DMS53 treated with DMSO at 0.1 percent for 48 hours (cell line): Measurements from ENCODE around the gene KMT2E.
"Not testable (repeated sequence)": the region's sequence is repeated elsewhere in the genome, so short reads cannot be mapped to it uniquely, and the experiment has no call there.

Experiments
- DNase-seq: peaks from one replicate; lab custom pipeline; 2025; ENCODE audit not compliant: unreplicated experiment; lab: John Stamatoyannopoulos, UW

Gene KMT2E

GRCh38 chr7:105026750-105027149 is 12.7 kb downstream of the KMT2E start:
- DNase-seq = no peak

GRCh38 chr7:105027176-105027853 is 13.3 kb downstream of the KMT2E start:
- DNase-seq = peak; percentile 32

DNA sequence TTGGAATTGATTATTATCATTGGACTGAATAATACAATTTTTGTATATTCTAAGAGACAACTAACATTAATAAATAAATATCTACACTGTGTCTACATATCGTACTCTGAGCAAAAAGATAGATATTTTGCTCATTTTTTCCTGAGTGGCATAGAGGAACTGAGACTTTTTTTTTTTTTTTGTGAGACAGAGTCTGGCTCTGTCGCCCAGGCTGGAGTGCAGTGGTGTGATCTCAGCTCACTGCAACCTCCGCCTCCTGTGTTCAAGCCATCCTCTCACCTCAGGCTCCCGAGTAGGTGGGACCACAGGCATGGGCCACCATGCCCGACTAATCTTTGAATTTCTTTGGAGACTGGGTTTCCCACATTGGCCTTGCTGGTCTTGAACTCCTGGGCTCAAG is 14.0 kb downstream of the KMT2E start:
- no peak for DNase-seq

DNA sequence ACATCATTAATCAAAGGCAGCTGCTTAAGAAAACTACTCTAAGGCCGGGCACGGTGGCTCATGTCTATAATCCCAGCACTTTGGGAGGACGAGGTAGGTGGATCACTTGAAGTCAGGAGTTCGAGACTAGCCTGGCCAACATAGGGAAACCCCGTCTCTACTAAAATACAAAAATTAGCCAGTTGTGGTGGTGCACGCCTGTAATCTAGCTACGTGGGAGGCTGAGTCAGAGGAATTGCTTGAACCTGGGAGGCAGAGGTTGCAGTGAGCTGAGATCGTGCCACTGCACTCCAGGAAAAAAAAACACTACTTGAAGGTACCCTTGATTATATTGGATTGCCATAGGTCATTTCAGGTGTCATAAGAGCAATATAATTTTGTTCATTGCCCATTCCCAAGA is 14.9 kb downstream of the KMT2E start:
- DNase-seq = not testable (repeated sequence)

DNA sequence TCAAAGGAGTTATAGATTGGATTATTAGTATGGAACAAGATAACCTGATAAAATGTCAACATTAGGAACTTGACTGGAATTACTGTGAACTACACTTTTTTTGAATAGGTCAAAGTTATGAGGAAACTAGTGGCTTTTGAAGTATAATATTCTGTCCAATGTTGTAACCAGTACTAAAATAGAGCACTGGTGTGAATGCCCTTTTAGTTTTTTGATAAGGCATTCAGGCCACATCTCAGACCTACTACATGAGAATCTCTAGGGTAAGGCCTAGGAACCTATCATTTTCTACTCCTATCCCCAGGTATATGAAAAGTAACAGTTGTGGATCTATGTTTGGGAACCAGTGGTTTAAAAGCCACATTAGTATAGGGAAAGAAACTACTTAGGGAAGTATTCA is 16.4 kb downstream of the KMT2E start:
- no peak for DNase-seq

DNA sequence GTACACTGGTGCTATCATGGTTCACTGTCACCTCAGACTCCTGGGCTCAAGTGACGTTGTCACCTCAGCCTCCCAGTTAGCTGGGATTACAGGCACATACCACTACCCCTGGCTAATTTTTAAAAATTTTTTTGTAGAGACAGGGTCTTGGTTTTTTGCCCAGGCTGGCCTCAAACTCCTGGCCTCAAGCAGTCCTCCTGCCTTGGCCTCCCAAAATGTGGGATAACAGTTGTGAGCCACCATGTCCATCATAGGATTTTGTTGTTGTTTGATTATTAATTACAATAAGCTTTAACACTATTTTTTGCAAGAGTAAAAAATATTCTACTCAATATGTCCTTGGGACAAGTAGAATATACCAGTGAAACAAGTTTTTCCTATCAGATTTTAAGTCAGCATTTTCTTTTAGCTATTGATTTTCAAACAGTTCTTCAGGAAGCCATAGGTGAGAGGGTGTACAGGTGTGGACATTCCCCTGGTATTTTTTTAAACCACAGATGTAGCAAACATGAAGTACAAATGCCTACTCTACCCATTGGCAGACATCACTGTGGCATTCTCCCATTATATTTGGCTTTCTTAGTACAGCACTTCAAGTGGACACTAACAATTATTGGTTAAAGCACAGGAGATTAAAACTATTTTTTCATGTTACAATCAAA is 18.7 kb downstream of the KMT2E start:
- DNase-seq = no peak

DNA sequence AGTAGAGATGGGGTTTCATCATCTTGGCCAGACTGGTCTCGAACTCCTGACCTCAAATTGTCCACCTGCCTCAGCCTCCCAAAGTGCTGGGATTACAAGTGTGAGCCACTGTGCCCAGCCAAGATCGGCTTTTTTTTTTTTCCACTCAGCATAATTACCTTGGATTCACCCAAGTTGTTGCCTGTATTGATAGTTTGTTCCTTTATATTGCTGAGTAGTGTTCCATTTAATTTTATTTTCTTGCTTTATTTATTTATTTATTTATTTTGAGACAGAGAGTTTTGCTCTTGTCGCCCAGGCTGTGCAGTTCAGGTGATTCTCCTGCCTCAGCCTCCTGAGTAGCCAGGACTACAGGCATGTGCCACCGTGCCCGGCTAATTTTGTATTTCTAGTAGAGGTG is 21.3 kb downstream of the KMT2E start:
- DNase-seq = no peak

DNA sequence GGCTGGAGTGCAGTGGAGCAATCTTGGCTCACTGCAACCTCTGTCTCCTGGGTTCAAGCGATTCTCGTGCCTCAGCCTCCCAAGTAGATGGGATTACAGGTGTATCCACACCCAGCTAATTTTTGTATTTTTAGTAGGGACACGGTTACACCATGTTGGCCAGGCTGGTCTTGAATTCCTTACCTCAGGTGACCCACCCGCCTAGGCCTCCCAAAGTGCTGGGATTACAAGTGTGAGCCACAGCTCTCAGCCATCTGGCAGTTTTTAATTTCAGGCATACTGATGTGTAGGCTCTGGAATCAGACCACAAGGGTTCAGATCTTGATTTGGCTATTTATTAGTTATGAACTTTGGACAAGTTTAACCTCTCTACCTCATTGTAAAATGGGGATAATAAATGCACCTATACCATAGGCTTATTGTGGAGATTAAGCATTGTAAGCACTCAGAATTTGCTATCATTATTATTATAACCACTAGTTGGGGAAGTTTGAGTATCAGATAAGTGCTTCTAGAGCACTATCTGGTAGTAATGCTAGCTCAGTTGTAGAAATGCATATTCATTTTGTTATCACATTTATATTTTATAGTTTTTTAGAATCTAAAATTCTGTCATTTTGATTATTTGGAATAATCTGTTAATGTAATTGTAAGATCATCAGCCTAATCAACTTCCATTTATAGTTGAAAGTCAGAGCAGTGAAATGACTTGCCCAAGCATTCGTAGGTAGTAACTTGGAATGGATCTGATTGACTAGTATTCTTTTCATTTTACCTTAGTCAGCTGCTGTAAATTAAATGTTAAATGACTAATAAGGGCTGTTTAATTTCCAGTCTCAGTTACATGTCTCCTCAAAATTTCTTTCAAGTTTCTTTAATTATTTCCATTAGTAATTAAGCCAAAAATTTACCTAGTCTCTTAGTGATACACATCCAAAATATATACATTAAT is 22.5 kb downstream of the KMT2E start:
- DNase-seq = no peak

- no peak for DNase-seq
These were observed 23.3 kb downstream of the KMT2E start for GRCh38 chr7:105037319-105037718.

- DNase-seq = no peak
These were observed 30.6 kb downstream of the KMT2E start for GRCh38 chr7:105044449-105045070.

DNA sequence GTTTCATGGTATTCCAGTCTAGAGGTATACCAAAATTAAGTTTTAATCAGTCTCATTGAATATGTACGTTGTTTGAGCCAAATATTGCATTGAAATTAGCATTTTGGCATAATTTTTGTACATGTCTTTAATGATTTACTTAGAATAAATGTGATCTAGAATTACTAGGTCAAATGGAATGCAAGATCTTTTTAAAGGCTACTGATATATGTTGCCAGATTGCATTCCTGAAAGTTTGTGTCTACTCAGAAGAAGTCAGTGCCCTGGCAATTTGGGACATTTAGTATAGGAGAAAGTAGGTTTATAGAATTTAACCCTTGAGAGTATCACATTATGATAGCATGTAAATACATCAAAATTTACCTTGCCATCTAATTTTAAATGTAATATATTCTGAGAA is 32.4 kb downstream of the KMT2E start:
- DNase-seq = no peak

GRCh38 chr7:105047932-105048331 is 33.9 kb downstream of the KMT2E start:
- DNase-seq = no peak

DNA sequence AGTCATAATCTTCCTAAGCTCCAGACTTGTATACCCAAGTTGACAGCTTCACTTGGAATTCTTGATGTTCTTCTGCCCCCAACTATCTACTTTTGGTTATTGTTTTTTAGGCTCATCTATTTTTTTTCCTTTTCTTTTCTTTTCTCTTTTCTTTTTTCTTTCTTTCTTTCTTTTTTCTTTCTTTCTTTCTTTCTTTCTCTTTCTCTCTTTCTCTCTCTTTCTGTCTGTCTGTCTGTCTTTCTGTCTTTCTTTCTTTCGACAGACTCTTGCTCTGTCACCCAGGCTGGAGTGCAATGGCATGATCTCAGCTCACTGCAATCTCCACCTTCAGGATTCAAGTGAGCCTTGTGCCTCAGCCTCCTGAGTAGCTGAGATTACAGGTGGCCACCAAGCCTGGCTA is 36.5 kb downstream of the KMT2E start:
- no peak for DNase-seq

DNA sequence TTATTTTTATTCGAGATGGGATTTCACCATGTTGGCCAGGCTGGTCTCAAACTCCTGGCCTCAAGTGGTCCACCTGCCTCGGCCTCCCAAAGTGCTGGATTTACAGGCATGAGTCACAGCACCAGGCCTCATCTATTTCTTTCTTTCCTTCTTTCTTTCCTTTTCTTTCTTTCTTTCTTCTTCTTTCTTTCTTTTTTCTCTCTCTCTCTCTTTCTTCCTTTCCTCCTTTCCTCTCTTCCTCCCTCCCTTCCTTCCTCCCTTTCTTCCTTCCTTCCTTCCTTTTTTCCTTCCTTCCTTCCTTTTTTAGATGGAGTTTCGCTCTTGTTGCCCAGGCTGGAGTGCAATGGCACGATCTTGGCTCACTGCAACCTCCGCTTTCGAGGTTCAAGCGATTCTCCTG is 36.9 kb downstream of the KMT2E start:
- DNase-seq = not testable (repeated sequence)

DNA sequence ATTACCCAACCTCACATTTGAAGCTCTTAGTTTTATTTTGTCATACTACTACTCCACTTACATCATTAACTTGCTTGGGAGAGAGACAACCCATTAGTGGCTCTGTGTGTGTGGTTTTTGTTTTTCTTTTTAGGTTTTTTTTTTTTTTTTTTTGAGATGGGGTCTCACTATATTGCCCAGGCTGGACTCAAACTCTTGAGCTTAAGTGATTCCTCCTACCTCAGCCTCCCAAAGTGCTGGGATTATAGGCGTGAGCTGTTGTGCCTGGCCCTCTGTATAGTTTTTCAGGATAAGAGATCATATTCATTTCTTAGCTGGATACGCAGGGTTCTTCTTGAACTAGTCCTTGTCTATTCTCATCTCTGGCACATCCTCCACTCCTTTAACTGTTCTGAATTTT is 41.1 kb downstream of the KMT2E start:
- no peak for DNase-seq

- no peak for DNase-seq
These were observed 41.6 kb downstream of the KMT2E start for GRCh38 chr7:105055621-105056020.

GRCh38 chr7:105057472-105057871 is 43.5 kb downstream of the KMT2E start:
- DNase-seq = no peak

- DNase-seq = no peak
These were observed 46.4 kb downstream of the KMT2E start for GRCh38 chr7:105060437-105060836.

- no peak for DNase-seq
These were observed 46.9 kb downstream of the KMT2E start for GRCh38 chr7:105060923-105061322.

- DNase-seq = no peak
These were observed 51.1 kb downstream of the KMT2E start for GRCh38 chr7:105065104-105065503.

DNA sequence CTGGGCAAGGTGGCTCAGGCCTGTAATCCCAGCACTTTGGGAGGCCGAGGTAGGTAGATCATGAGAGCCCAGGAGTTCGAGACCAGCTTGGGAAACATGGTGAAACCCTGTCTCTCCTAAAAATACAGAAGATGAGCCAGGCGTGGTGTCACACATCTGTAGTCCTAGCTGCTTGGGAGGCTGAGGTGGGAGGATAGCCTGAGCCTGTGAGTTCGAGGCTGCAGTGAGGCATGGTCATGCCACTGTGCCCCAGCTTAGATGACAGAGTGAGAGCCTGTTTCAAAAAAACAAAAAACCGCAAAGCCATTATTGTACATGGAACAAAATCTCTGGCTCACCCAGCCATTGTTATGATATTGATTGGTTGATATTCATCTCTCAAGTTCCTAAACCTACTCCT is 53.7 kb downstream of the KMT2E start:
- no peak for DNase-seq
